Measurements from ENCODE around the gene MAFB. TPM values are rescaled to one million over a fixed set of nuclear protein-coding genes. Genes with fewer than 3 reads are reported as not detected.

The MAFB gene
- total and polyA plus RNA-seq, 4 donors, result 7.7 to 161 (median 41.3) TPM

GRCh38 chr20:40703975-40704530 lies 15.0 kb upstream of the MAFB start:
- Histone ChIP-seq H3K9me3 (ENCODE audit: control insufficient read depth in 4 of 4, insufficient read depth in 3 of 4, low read length in 3 of 4) (peaks cover 0 to 4% (median 0%) of the 10 kb centered on the region in 4 donors), H3K9ac (ENCODE audit: insufficient read depth in 1 of 2, low read length in 2 of 2) (no peak overlapping the region), H3K4me1 (ENCODE audit: control insufficient read depth in 5 of 5, insufficient read depth in 5 of 5, low read length in 5 of 5) (no peaks in the 10 kb centered on the region), H3K27me3 (ENCODE audit: control insufficient read depth in 3 of 3, insufficient read depth in 3 of 3, low read length in 2 of 3) (no peaks in the 10 kb centered on the region), H3K36me3 (ENCODE audit: control insufficient read depth in 4 of 4, insufficient read depth in 4 of 4, low read length in 4 of 4) (no peaks in the 10 kb centered on the region), H3K4me3 (no peak overlapping the region), H3K27ac (ENCODE audit: low read depth in 1 of 2, low read length in 1 of 2) (no peak overlapping the region)
- 53 to 59% methylated on average over 8 of the region's 8 CpGs for WGBS, 2 donors
- ATAC-seq (ENCODE audit: insufficient read depth, low FRiP score) (no peak), DNase-seq (no peak)
- no peak for TF ChIP-seq CTCF (IDR thresholded peaks at IDR 0.05; ENCODE audit: control extremely low read depth, extremely low read depth)

GRCh38 chr20:40702504-40702903 lies 13.5 kb upstream of the MAFB start:
- ATAC-seq (ENCODE audit: insufficient read depth, low FRiP score) (no peak), DNase-seq (no peak)
- Histone ChIP-seq H3K36me3 (ENCODE audit: control insufficient read depth in 4 of 4, insufficient read depth in 4 of 4, low read length in 4 of 4) (no peaks in the 10 kb centered on the region), H3K9ac (ENCODE audit: insufficient read depth in 1 of 2, low read length in 2 of 2) (no peak overlapping the region), H3K4me3 (no peak overlapping the region), H3K9me3 (ENCODE audit: control insufficient read depth in 4 of 4, insufficient read depth in 3 of 4, low read length in 3 of 4) (peaks cover 0 to 5% (median 0%) of the 10 kb centered on the region in 4 donors), H3K27ac (ENCODE audit: low read depth in 1 of 2, low read length in 1 of 2) (no peak overlapping the region), H3K4me1 (ENCODE audit: control insufficient read depth in 5 of 5, insufficient read depth in 5 of 5, low read length in 5 of 5) (peaks cover 0 to 6% (median 3%) of the 10 kb centered on the region in 5 donors), H3K27me3 (ENCODE audit: control insufficient read depth in 3 of 3, insufficient read depth in 3 of 3, low read length in 2 of 3) (no peaks in the 10 kb centered on the region)
- 82 to 86% methylated on average over 4 of the region's 4 CpGs for WGBS, 2 donors
- TF ChIP-seq CTCF (IDR thresholded peaks at IDR 0.05; ENCODE audit: control extremely low read depth, extremely low read depth), result no peak

DNA sequence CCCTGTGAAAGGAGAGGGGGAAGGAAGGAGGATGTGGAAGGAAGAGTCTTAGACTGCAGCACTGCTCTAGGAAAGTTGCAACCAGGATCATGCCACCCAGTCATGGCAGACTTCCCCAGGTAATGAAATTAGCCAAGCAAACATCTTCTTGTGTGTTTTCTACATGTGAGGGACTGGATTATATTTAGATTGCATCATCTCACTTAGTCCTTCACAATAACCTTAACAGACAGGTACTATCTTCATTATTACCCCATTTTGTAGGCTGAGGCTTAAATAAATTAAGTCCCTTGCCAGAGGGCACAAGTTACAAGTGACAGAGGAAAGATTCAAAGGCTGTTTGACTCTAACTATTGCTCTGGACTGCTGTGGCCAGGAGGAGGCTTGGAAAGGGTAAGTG lies 9.7 kb upstream of the MAFB start:
- ATAC-seq (ENCODE audit: insufficient read depth, low FRiP score), result no peak
- H3K36me3 ChIP-seq (ENCODE audit: control insufficient read depth in 4 of 4, insufficient read depth in 4 of 4, low read length in 4 of 4), result no peaks in the 10 kb centered on the region
- DNase-seq, result no peak
- H3K4me1 ChIP-seq (ENCODE audit: control insufficient read depth in 5 of 5, insufficient read depth in 5 of 5, low read length in 5 of 5), result peaks cover 0 to 8% (median 3%) of the 10 kb centered on the region in 5 donors
- peaks cover 0 to 17% (median 11%) of the 10 kb centered on the region in 3 donors for H3K27me3 ChIP-seq (ENCODE audit: control insufficient read depth in 3 of 3, insufficient read depth in 3 of 3, low read length in 2 of 3)
- no peak for TF ChIP-seq CTCF (IDR thresholded peaks at IDR 0.05; ENCODE audit: control extremely low read depth, extremely low read depth)
- no peak overlapping the region for H3K27ac ChIP-seq (ENCODE audit: low read depth in 1 of 2, low read length in 1 of 2)
- H3K4me3 ChIP-seq, result no peak overlapping the region
- no peak overlapping the region for H3K9ac ChIP-seq (ENCODE audit: insufficient read depth in 1 of 2, low read length in 2 of 2)
- peaks cover 0 to 8% (median 0%) of the 10 kb centered on the region in 4 donors for H3K9me3 ChIP-seq (ENCODE audit: control insufficient read depth in 4 of 4, insufficient read depth in 3 of 4, low read length in 3 of 4)

DNA sequence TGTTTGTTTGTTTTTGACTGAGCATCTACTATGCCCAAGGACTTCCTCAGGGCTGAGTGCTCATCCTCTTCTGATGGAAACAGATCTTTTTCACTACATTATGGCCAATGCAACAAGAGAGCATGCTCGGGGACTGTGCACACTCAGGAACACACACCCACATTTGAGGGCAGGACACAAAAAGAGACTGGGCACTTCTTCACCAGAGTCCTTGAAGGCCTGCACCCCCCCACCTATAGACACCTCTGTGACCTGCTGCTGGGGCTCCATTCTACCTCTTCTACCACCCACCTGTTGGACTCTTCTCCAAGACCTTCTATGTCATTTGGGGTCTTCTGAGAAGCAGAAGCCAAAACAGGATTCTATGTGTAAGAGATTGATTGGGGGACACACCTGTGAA lies 9.2 kb upstream of the MAFB start:
- 93 to 96% methylated on average over 1 of the region's 1 CpG for WGBS, 2 donors
- Histone ChIP-seq H3K9me3 (ENCODE audit: control insufficient read depth in 4 of 4, insufficient read depth in 3 of 4, low read length in 3 of 4) (peaks cover 0 to 8% (median 0%) of the 10 kb centered on the region in 4 donors), H3K4me3 (no peak overlapping the region), H3K4me1 (ENCODE audit: control insufficient read depth in 5 of 5, insufficient read depth in 5 of 5, low read length in 5 of 5) (peaks cover 0 to 8% (median 3%) of the 10 kb centered on the region in 5 donors), H3K27ac (ENCODE audit: low read depth in 1 of 2, low read length in 1 of 2) (no peak overlapping the region), H3K27me3 (ENCODE audit: control insufficient read depth in 3 of 3, insufficient read depth in 3 of 3, low read length in 2 of 3) (peaks cover 0 to 21% (median 16%) of the 10 kb centered on the region in 3 donors), H3K9ac (ENCODE audit: insufficient read depth in 1 of 2, low read length in 2 of 2) (no peak overlapping the region), H3K36me3 (ENCODE audit: control insufficient read depth in 4 of 4, insufficient read depth in 4 of 4, low read length in 4 of 4) (no peaks in the 10 kb centered on the region)
- DNase-seq (no peak), ATAC-seq (ENCODE audit: insufficient read depth, low FRiP score) (no peak)
- TF ChIP-seq CTCF (IDR thresholded peaks at IDR 0.05; ENCODE audit: control extremely low read depth, extremely low read depth), result no peak
